ENCODE measurements around the gene HK2.

- TF ChIP-seq POLR2A (IDR thresholded peaks at IDR 0.05), result no peak
- no peak for TF ChIP-seq CTCF (IDR thresholded peaks at IDR 0.05)
These were observed 23.8 kb downstream of the HK2 start for GRCh38 chr2:74857725-74858124.
